Measurements from ENCODE around the gene PRTFDC1.
A peak's percentile ranks its signal among the peaks of the same experiment; 100 is the strongest.

PRTFDC1 gene
- total RNA-seq: 0.19 to 0.69 (median 0.44) reads per million in 3 donors

GRCh38 chr10:24952143-24952706, at the start of gene PRTFDC1:
TSS of gene PRTFDC1 (minus strand) at chr10:24952606. CDS start at chr10:24952575, 31 bp downstream.
- H3K4me1 ChIP-seq (ENCODE audit: control insufficient read depth, insufficient read depth, low read length, poor library complexity, severe bottlenecking): peaks cover 8% of the 10 kb centered on the region
- no peaks in the 10 kb centered on the region for H3K36me3 ChIP-seq (ENCODE audit: control insufficient read depth, insufficient read depth, low read length)
- no peak for DNase-seq
- no peaks in the 10 kb centered on the region for H3K27me3 ChIP-seq (replicated peaks; ENCODE audit: control insufficient read depth, insufficient read depth, low read length, poor library complexity, severe bottlenecking)
- H3K4me3 ChIP-seq (ENCODE audit: insufficient read depth, low read depth, low read length, poor library complexity, severe bottlenecking): peak within 1 kb of the TSS; percentile 67
- H3K9me3 ChIP-seq (ENCODE audit: control insufficient read depth, low read length): no peaks in the 10 kb centered on the region
- peak within 1 kb of the TSS; percentile 5 for H3K27ac ChIP-seq (ENCODE audit: insufficient read depth, low read length, poor library complexity, severe bottlenecking)

DNA sequence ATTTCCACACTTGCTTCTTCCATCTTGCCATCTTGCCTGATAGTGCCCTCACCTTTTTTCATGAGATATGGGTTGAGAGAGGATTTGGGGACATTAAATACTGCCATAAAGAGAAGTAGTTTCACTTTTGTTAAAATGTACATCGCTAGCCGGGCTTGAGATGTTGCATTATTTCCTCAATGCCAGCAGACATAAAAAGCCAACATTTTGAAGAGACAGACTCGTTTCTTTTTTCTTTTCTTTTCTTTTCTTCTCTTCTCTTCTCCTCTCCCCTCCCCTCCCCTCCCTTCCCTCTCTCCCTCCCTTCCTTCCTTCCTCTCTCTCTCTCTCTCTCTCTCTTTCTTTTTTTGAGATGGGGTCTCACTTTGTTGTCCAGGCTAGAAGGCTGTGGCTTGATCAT, 45.6 kb upstream of the PRTFDC1 start:
- Histone ChIP-seq H3K4me3 (ENCODE audit: insufficient read depth, low read depth, low read length, poor library complexity, severe bottlenecking) (no peak overlapping the region), H3K36me3 (ENCODE audit: control insufficient read depth, insufficient read depth, low read length) (no peaks in the 10 kb centered on the region), H3K9me3 (ENCODE audit: control insufficient read depth, low read length) (no peaks in the 10 kb centered on the region), H3K27ac (ENCODE audit: insufficient read depth, low read length, poor library complexity, severe bottlenecking) (no peak overlapping the region), H3K27me3 (replicated peaks; ENCODE audit: control insufficient read depth, insufficient read depth, low read length, poor library complexity, severe bottlenecking) (no peaks in the 10 kb centered on the region), H3K4me1 (ENCODE audit: control insufficient read depth, insufficient read depth, low read length, poor library complexity, severe bottlenecking) (no peaks in the 10 kb centered on the region)
- no peak for DNase-seq

DNA sequence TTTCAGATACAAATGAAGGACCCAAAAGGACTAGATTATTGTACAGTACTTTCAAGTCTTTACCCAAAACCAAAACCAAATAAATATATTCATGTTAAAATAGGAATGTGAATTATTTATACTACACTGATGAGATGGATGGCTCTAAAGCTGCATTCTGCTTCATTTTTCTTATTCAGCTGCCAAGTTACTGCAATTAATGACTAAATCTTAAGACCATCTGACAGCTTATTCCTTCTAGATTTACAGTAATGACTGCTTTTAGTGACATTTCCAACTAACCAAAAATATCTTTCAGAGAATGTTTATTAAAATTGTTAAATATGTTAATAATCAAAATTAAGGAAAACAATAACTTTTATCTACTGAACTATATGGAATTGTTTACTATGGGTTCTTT, 42.7 kb upstream of the PRTFDC1 start:
- no peak overlapping the region for H3K27ac ChIP-seq (ENCODE audit: insufficient read depth, low read length, poor library complexity, severe bottlenecking)
- H3K4me3 ChIP-seq (ENCODE audit: insufficient read depth, low read depth, low read length, poor library complexity, severe bottlenecking): no peak overlapping the region
- DNase-seq: no peak
- H3K9me3 ChIP-seq (ENCODE audit: control insufficient read depth, low read length): no peaks in the 10 kb centered on the region
- H3K36me3 ChIP-seq (ENCODE audit: control insufficient read depth, insufficient read depth, low read length): no peaks in the 10 kb centered on the region
- no peaks in the 10 kb centered on the region for H3K27me3 ChIP-seq (replicated peaks; ENCODE audit: control insufficient read depth, insufficient read depth, low read length, poor library complexity, severe bottlenecking)
- no peaks in the 10 kb centered on the region for H3K4me1 ChIP-seq (ENCODE audit: control insufficient read depth, insufficient read depth, low read length, poor library complexity, severe bottlenecking)

- H3K27ac ChIP-seq (ENCODE audit: insufficient read depth, low read length, poor library complexity, severe bottlenecking): no peak overlapping the region
- no peak for DNase-seq
- H3K9me3 ChIP-seq (ENCODE audit: control insufficient read depth, low read length): no peaks in the 10 kb centered on the region
- no peaks in the 10 kb centered on the region for H3K27me3 ChIP-seq (replicated peaks; ENCODE audit: control insufficient read depth, insufficient read depth, low read length, poor library complexity, severe bottlenecking)
- no peaks in the 10 kb centered on the region for H3K36me3 ChIP-seq (ENCODE audit: control insufficient read depth, insufficient read depth, low read length)
- no peaks in the 10 kb centered on the region for H3K4me1 ChIP-seq (ENCODE audit: control insufficient read depth, insufficient read depth, low read length, poor library complexity, severe bottlenecking)
- H3K4me3 ChIP-seq (ENCODE audit: insufficient read depth, low read depth, low read length, poor library complexity, severe bottlenecking): no peak overlapping the region
Measured at GRCh38 chr10:24993237-24993958, 41.0 kb upstream of the PRTFDC1 start.

DNA sequence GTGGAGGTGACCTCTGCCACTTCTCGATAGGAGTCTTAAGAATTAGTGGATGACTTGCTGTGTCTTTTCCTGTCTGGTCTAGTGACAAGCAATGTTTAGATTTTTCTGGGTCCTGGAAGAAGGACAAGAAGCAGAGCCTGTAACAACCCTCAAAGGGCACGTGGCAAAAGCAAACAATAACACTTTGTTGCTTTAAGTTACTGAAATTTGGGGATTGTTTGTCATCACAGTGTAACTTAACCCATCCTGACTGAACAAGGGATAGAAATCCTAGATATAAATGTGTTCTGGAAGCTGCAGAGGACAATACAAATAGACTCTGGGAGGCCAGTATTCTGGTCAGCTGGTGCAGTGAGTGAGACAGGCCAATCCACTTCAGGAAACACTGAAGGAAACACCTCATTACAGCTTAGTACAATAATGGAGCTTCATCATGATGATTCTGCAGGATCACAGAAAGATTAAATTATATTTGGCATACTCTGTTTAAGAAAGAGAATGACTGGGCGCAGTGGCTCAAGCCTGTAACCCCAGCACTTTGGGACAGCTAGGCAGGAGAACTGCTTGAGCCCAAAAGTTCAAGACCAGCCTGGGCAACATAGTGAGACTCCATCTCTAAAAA, 40.2 kb upstream of the PRTFDC1 start:
- H3K9me3 ChIP-seq (ENCODE audit: control insufficient read depth, low read length): no peaks in the 10 kb centered on the region
- H3K27ac ChIP-seq (ENCODE audit: insufficient read depth, low read length, poor library complexity, severe bottlenecking): no peak overlapping the region
- H3K4me3 ChIP-seq (ENCODE audit: insufficient read depth, low read depth, low read length, poor library complexity, severe bottlenecking): no peak overlapping the region
- H3K36me3 ChIP-seq (ENCODE audit: control insufficient read depth, insufficient read depth, low read length): no peaks in the 10 kb centered on the region
- no peak for DNase-seq
- H3K27me3 ChIP-seq (replicated peaks; ENCODE audit: control insufficient read depth, insufficient read depth, low read length, poor library complexity, severe bottlenecking): no peaks in the 10 kb centered on the region
- no peaks in the 10 kb centered on the region for H3K4me1 ChIP-seq (ENCODE audit: control insufficient read depth, insufficient read depth, low read length, poor library complexity, severe bottlenecking)

- no peaks in the 10 kb centered on the region for H3K9me3 ChIP-seq (ENCODE audit: control insufficient read depth, low read length)
- no peaks in the 10 kb centered on the region for H3K36me3 ChIP-seq (ENCODE audit: control insufficient read depth, insufficient read depth, low read length)
- H3K4me1 ChIP-seq (ENCODE audit: control insufficient read depth, insufficient read depth, low read length, poor library complexity, severe bottlenecking): no peaks in the 10 kb centered on the region
- H3K27me3 ChIP-seq (replicated peaks; ENCODE audit: control insufficient read depth, insufficient read depth, low read length, poor library complexity, severe bottlenecking): no peaks in the 10 kb centered on the region
- no peak overlapping the region for H3K4me3 ChIP-seq (ENCODE audit: insufficient read depth, low read depth, low read length, poor library complexity, severe bottlenecking)
- DNase-seq: no peak
- no peak overlapping the region for H3K27ac ChIP-seq (ENCODE audit: insufficient read depth, low read length, poor library complexity, severe bottlenecking)
Measured at GRCh38 chr10:24991298-24991697, 38.9 kb upstream of the PRTFDC1 start.

DNA sequence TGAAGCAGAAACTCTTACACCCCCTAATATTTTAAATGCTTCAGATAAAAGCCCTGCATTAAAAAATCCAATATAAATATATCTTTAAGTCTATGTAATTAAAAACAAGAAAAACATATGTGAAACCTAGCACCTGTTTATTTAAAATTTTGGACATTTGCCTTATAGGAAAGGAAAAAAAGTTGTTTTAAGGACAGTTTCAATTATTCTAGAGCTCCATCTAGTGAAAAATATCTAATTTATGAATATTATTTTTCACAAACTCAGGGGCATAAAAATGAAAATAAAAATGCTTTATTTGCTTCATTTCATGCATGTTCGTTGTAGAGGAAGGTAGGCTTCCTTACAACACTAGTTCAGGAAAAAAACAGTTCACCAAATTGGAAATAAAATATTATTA, 37.5 kb upstream of the PRTFDC1 start:
- no peak for DNase-seq
- Histone ChIP-seq H3K27me3 (replicated peaks; ENCODE audit: control insufficient read depth, insufficient read depth, low read length, poor library complexity, severe bottlenecking) (no peaks in the 10 kb centered on the region), H3K4me1 (ENCODE audit: control insufficient read depth, insufficient read depth, low read length, poor library complexity, severe bottlenecking) (no peaks in the 10 kb centered on the region), H3K9me3 (ENCODE audit: control insufficient read depth, low read length) (no peaks in the 10 kb centered on the region), H3K4me3 (ENCODE audit: insufficient read depth, low read depth, low read length, poor library complexity, severe bottlenecking) (no peak overlapping the region), H3K27ac (ENCODE audit: insufficient read depth, low read length, poor library complexity, severe bottlenecking) (no peak overlapping the region), H3K36me3 (ENCODE audit: control insufficient read depth, insufficient read depth, low read length) (no peaks in the 10 kb centered on the region)

DNA sequence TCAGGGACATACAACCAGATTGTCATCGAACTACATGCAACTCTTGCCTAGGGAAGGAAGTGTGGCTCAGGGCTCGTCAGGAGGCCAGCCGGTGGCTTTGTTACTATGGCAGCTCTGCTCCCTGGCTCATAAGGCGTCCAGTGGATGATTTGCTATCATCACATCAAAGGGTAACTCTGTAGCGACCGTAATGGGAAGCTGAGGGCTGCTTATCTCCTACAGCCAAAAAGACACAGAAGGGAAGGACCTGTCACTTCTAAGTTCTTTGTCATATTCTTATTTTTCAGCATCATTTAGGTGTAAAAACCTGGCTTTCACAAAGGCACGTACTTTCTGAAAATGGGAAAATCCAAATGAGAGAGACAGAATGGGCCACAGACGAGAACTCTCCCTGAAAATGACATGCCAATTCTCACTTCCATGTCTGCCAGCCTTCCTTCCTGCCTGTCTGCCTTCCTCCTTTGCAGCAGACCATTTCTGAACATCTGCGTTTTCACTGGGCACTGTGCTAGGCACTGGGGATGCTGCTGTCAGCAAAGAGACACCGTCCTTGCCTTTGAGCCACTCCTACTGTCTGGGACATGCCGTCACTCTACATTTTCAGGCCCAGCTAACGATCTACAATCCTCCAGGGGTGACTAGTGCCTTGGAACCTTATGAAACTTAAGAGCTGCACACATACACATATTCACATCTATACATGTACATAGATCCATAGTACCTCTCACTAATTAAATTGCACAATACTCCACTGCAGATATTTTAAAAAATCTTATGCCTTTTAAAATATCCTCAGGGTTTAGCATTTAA, 36.6 kb upstream of the PRTFDC1 start:
- Histone ChIP-seq H3K4me1 (ENCODE audit: control insufficient read depth, insufficient read depth, low read length, poor library complexity, severe bottlenecking) (no peaks in the 10 kb centered on the region), H3K27ac (ENCODE audit: insufficient read depth, low read length, poor library complexity, severe bottlenecking) (no peak overlapping the region)
- no peak for DNase-seq

DNA sequence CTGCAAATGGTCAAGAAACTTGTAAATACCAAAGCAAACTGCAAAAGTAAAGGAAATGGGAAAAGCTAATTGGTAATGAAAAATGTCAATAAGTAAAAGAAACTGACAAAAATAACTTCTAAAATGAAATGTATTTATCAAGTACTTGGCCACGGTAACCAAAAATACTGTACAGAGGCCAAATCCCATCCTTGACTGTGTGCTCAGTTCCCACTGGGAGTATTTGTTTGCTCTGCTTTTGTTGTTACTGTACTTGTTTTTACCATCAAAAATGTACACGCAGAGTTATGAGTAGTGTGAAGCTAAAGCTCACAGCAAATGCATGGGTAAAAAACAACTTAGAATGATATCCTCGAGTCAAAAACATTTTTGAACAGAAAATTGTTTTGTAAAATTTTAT, 32.5 kb upstream of the PRTFDC1 start:
- DNase-seq: no peak
- Histone ChIP-seq H3K4me3 (ENCODE audit: insufficient read depth, low read depth, low read length, poor library complexity, severe bottlenecking) (no peak overlapping the region), H3K9me3 (ENCODE audit: control insufficient read depth, low read length) (no peaks in the 10 kb centered on the region), H3K4me1 (ENCODE audit: control insufficient read depth, insufficient read depth, low read length, poor library complexity, severe bottlenecking) (no peaks in the 10 kb centered on the region), H3K27me3 (replicated peaks; ENCODE audit: control insufficient read depth, insufficient read depth, low read length, poor library complexity, severe bottlenecking) (no peaks in the 10 kb centered on the region), H3K36me3 (ENCODE audit: control insufficient read depth, insufficient read depth, low read length) (no peaks in the 10 kb centered on the region), H3K27ac (ENCODE audit: insufficient read depth, low read length, poor library complexity, severe bottlenecking) (no peak overlapping the region)

More for the DNA sequence above, 36.6 kb upstream of the PRTFDC1 start:
- Histone ChIP-seq H3K4me3 (ENCODE audit: insufficient read depth, low read depth, low read length, poor library complexity, severe bottlenecking) (no peak overlapping the region), H3K9me3 (ENCODE audit: control insufficient read depth, low read length) (no peaks in the 10 kb centered on the region), H3K27me3 (replicated peaks; ENCODE audit: control insufficient read depth, insufficient read depth, low read length, poor library complexity, severe bottlenecking) (no peaks in the 10 kb centered on the region), H3K36me3 (ENCODE audit: control insufficient read depth, insufficient read depth, low read length) (no peaks in the 10 kb centered on the region)

Measured in effector memory CD4-positive, alpha-beta T cell (primary cell).